Tibial nerve (tissue), 4 donors: ENCODE data around the gene SUMF1. TPM values are rescaled to one million over a fixed set of nuclear protein-coding genes. Genes with fewer than 3 reads are reported as not detected.

Experiments used
- DNase-seq, 2 donors: peaks; one replicate each; pipeline ENCODE4 v3.0.0-alpha.2; 2019; ENCODE audit warnings: low spot score in 2 of 2
- H3K27ac ChIP-seq, 4 donors: fragments of 200-600 bp; sonication (generic) in 3 of 4; one replicate each; pipeline ENCODE4 v1.5.1; 2017 to 2019; ENCODE audit warnings: mild to moderate bottlenecking in 1 of 4
- H3K27me3 ChIP-seq, 2 donors: fragments of 200-600 bp; sonication (generic) in 1 of 2; one replicate each; pipeline versions ENCODE4 v1.5.1 to v1.6.0; 2017 to 2019
- H3K36me3 ChIP-seq, 3 donors: fragments of 200-600 bp; sonication (generic); one replicate each; pipeline ENCODE4 v1.5.1; 2018 to 2019
- H3K4me1 ChIP-seq, 4 donors: fragments of 200-600 bp; sonication (generic) in 3 of 4; one replicate each; pipeline ENCODE4 v1.5.1; 2017 to 2019
- H3K4me3 ChIP-seq, 4 donors: fragments of 200-600 bp; sonication (generic) in 3 of 4; one replicate each; pipeline ENCODE4 v1.5.1; 2017 to 2019; ENCODE audit warnings: mild to moderate bottlenecking in 1 of 4, moderate library complexity in 1 of 4
- H3K9me3 ChIP-seq, 4 donors: fragments of 200-600 bp; sonication (generic) in 3 of 4; one replicate each; pipeline ENCODE4 v1.5.1; 2017 to 2019
- CTCF ChIP-seq, 5 experiments: fragments of 200-600 bp in 3 of 5; fragments of 450-650 bp in 2 of 5; sonication (generic) in 3 of 5; IDR thresholded peaks; one replicate each; pipeline ENCODE4 v1.5.1; 2016 to 2019; ENCODE audit warnings: antibody characterized with exemption in 5 of 5, mild to moderate bottlenecking in 3 of 5, moderate library complexity in 2 of 5
- EP300 ChIP-seq, 2 donors: sonication (generic); formaldehyde crosslinking; IDR thresholded peaks; one replicate each; pipeline ENCODE4 v1.6.1; 2017; ENCODE audit warnings: antibody characterized with exemption in 2 of 2, mild to moderate bottlenecking in 1 of 2
- POLR2A ChIP-seq, 2 donors: fragments of 450-650 bp; IDR thresholded peaks; one replicate each; pipeline ENCODE4 v1.6.1; 2017; ENCODE audit warnings: antibody characterized with exemption in 2 of 2, mild to moderate bottlenecking in 2 of 2, moderate library complexity in 2 of 2
- WGBS, 2 donors: methylation state at CpG; one replicate each; pipeline ENCODE4 v1.1.5; 2018; 5-methylcytosine and 5-hydroxymethylcytosine counted together
- total RNA-seq, 4 donors: library from RNA; depleted of rRNA; stranded (reverse); fragments of >200 nt; gene quantifications; one replicate each; pipeline ENCODE4 v1.1.0, GENCODE V29; 2016

Gene SUMF1
- total RNA-seq, 4 donors from 2014 or later, result 49.2 to 70.6 (median 63.8) TPM

- DNase-seq, result no peak
- H3K4me1 ChIP-seq, result peaks cover 0 to 34% (median 5%) of the 10 kb centered on the region in 4 donors
- H3K27me3 ChIP-seq, result no peaks in the 10 kb centered on the region
- no peak for TF ChIP-seq EP300 (IDR thresholded peaks at IDR 0.05)
- TF ChIP-seq CTCF (IDR thresholded peaks at IDR 0.05), result no peak
- no peak overlapping the region for H3K4me3 ChIP-seq
- no peaks in the 10 kb centered on the region for H3K36me3 ChIP-seq
- whole genome bisulfite sequencing, 2 donors, result 58 to 62% methylated on average over 3 of the region's 3 CpGs
- no peaks in the 10 kb centered on the region for H3K9me3 ChIP-seq
- no peak overlapping the region for H3K27ac ChIP-seq
These were observed 130.1 kb downstream of the SUMF1 start for GRCh38 chr3:4336850-4337546.

- H3K4me1 ChIP-seq, result peaks cover 0 to 25% (median 2%) of the 10 kb centered on the region in 4 donors
- TF ChIP-seq EP300 (IDR thresholded peaks at IDR 0.05) (no peak), CTCF (IDR thresholded peaks at IDR 0.05) (no peak), POLR2A (IDR thresholded peaks at IDR 0.05) (no peak)
- WGBS, 2 donors, result 44 to 48% methylated on average over 5 of the region's 5 CpGs
- H3K4me3 ChIP-seq, result no peak overlapping the region
- no peak for DNase-seq
- H3K9me3 ChIP-seq, result no peaks in the 10 kb centered on the region
- H3K27ac ChIP-seq, result no peak overlapping the region
- no peaks in the 10 kb centered on the region for H3K36me3 ChIP-seq
- H3K27me3 ChIP-seq, result no peaks in the 10 kb centered on the region
These were observed 131.1 kb downstream of the SUMF1 start for GRCh38 chr3:4335840-4336562.

GRCh38 chr3:4334548-4334947 lies 132.5 kb downstream of the SUMF1 start:
- WGBS, 2 donors, result 54 to 55% methylated on average over 1 of the region's 1 CpG

GRCh38 chr3:4332991-4333390 lies 134.1 kb downstream of the SUMF1 start:
- Histone ChIP-seq H3K36me3 (peaks cover 0 to 5% (median 0%) of the 10 kb centered on the region in 3 donors), H3K4me1 (peaks cover 0 to 11% (median 0%) of the 10 kb centered on the region in 4 donors), H3K27ac (no peak overlapping the region), H3K9me3 (peaks cover 0 to 12% (median 0%) of the 10 kb centered on the region in 4 donors), H3K27me3 (no peaks in the 10 kb centered on the region), H3K4me3 (no peak overlapping the region)
- DNase-seq, result no peak
- TF ChIP-seq POLR2A (IDR thresholded peaks at IDR 0.05) (no peak), CTCF (IDR thresholded peaks at IDR 0.05) (no peak), EP300 (IDR thresholded peaks at IDR 0.05) (no peak)
- 90 to 92% methylated on average over 3 of the region's 3 CpGs for WGBS, 2 donors

More at GRCh38 chr3:4334548-4334947, 132.5 kb downstream of the SUMF1 start:
- Histone ChIP-seq H3K4me3 (no peak overlapping the region), H3K36me3 (no peaks in the 10 kb centered on the region), H3K27ac (no peak overlapping the region), H3K4me1 (peaks cover 0 to 11% (median 0%) of the 10 kb centered on the region in 4 donors), H3K9me3 (no peaks in the 10 kb centered on the region), H3K27me3 (no peaks in the 10 kb centered on the region)
- TF ChIP-seq CTCF (IDR thresholded peaks at IDR 0.05) (no peak), POLR2A (IDR thresholded peaks at IDR 0.05) (no peak), EP300 (IDR thresholded peaks at IDR 0.05) (no peak)
- no peak for DNase-seq

GRCh38 chr3:4332574-4332973 lies 134.5 kb downstream of the SUMF1 start:
- TF ChIP-seq EP300 (IDR thresholded peaks at IDR 0.05) (no peak), CTCF (IDR thresholded peaks at IDR 0.05) (no peak), POLR2A (IDR thresholded peaks at IDR 0.05) (no peak)
- Histone ChIP-seq H3K36me3 (peaks cover 0 to 5% (median 0%) of the 10 kb centered on the region in 3 donors), H3K27me3 (no peaks in the 10 kb centered on the region), H3K4me1 (peaks cover 0 to 11% (median 0%) of the 10 kb centered on the region in 4 donors), H3K9me3 (peaks cover 0 to 16% (median 0%) of the 10 kb centered on the region in 4 donors), H3K4me3 (no peak overlapping the region), H3K27ac (no peak overlapping the region)
- 85 to 95% methylated on average over 3 of the region's 3 CpGs for WGBS, 2 donors
- no peak for DNase-seq
